Measurements from ENCODE around the gene S100A3. TPM values are rescaled to one million over a fixed set of nuclear protein-coding genes. Genes with fewer than 3 reads are reported as not detected.

Gene S100A3
- total RNA-seq, 6 experiments from 2014 or later: 0.29 TPM; not detected in 5

DNA sequence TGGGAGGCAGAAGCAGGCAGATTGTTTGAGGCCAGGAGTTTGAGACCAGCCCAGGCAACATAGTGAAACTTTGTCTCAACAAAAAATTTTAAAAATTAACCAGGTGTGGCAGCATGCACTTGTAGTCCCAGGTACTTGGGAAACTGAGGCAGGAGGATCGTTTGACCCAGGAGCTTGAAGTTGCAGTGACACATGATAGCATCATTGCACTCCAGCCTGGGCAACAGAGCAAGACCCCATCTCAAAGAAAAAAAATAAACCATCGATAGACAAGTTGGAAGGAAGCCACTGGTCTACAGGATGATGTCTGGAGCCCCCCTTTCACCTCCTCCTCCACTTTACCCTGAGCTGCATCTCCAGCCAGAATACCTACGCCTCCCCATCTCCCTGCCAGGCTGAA is 29.8 kb downstream of the S100A3 start:
- no peaks in the 10 kb centered on the region for H3K36me3 ChIP-seq
- no peaks in the 10 kb centered on the region for H3K9me3 ChIP-seq
- H3K27ac ChIP-seq: no peak overlapping the region
- intact Hi-C loops (cut with DNase I): loop anchor here in 1 of 2 donors (10.0 kb wide), 1 partner anchor 46 kb away; the partner anchor contains the start of gene S100A2
- no peaks in the 10 kb centered on the region for H3K4me1 ChIP-seq
- H3K27me3 ChIP-seq: no peaks in the 10 kb centered on the region
- H3K4me3 ChIP-seq: no peak overlapping the region
- no peak for ATAC-seq
- TF ChIP-seq POLR2A (IDR thresholded peaks at IDR 0.05): no peak
- DNase-seq: no peak
- 66% methylated on average over 3 of the region's 3 CpGs for WGBS (ENCODE audit: insufficient coverage, low coverage, low lambda C conversion rate, missing lambda C conversion rate)

- Histone ChIP-seq H3K36me3 (no peaks in the 10 kb centered on the region), H3K4me1 (no peaks in the 10 kb centered on the region), H3K4me3 (no peak overlapping the region), H3K27me3 (no peaks in the 10 kb centered on the region), H3K9me3 (no peaks in the 10 kb centered on the region), H3K27ac (no peak overlapping the region)
- DNase-seq (no peak), ATAC-seq (peak; percentile 30 to 38 (median 34))
- intact Hi-C loops (cut with DNase I): loop anchor here in 1 of 2 donors (10.0 kb wide), 1 partner anchor 49 kb away; the partner anchor contains the start of gene S100A2
- TF ChIP-seq POLR2A (IDR thresholded peaks at IDR 0.05): no peak
- TF ChIP-seq, protein P1, sequence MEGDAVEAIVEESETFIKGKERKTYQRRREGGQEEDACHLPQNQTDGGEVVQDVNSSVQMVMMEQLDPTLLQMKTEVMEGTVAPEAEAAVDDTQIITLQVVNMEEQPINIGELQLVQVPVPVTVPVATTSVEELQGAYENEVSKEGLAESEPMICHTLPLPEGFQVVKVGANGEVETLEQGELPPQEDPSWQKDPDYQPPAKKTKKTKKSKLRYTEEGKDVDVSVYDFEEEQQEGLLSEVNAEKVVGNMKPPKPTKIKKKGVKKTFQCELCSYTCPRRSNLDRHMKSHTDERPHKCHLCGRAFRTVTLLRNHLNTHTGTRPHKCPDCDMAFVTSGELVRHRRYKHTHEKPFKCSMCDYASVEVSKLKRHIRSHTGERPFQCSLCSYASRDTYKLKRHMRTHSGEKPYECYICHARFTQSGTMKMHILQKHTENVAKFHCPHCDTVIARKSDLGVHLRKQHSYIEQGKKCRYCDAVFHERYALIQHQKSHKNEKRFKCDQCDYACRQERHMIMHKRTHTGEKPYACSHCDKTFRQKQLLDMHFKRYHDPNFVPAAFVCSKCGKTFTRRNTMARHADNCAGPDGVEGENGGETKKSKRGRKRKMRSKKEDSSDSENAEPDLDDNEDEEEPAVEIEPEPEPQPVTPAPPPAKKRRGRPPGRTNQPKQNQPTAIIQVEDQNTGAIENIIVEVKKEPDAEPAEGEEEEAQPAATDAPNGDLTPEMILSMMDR (IDR thresholded peaks at IDR 0.05): no peak
- 38% methylated on average over 4 of the region's 8 CpGs for WGBS (ENCODE audit: insufficient coverage, low coverage, low lambda C conversion rate, missing lambda C conversion rate)
These were observed 33.3 kb downstream of the S100A3 start for GRCh38 chr1:153515504-153516394.

GRCh38 chr1:153513666-153514065 is 35.4 kb downstream of the S100A3 start:
- Histone ChIP-seq H3K4me3 (no peak overlapping the region), H3K27me3 (no peaks in the 10 kb centered on the region), H3K36me3 (no peaks in the 10 kb centered on the region), H3K4me1 (no peaks in the 10 kb centered on the region), H3K27ac (no peak overlapping the region), H3K9me3 (no peaks in the 10 kb centered on the region)
- DNase-seq (peak in 1 of 3 donors; percentile 37), ATAC-seq (no peak)
- intact Hi-C loops (cut with DNase I): loop anchor here (5.0 to 10.0 kb wide), 2 partner anchors 51 to 54 kb away; partner anchors contain the start of gene S100A2 (in 2 of the 2)
- 80% methylated on average over 7 of the region's 7 CpGs for WGBS (ENCODE audit: insufficient coverage, low coverage, low lambda C conversion rate, missing lambda C conversion rate)
- TF ChIP-seq POLR2A (IDR thresholded peaks at IDR 0.05): no peak
- TF ChIP-seq, protein P1 (IDR thresholded peaks at IDR 0.05): no peak

- Histone ChIP-seq H3K27ac (no peak overlapping the region), H3K36me3 (no peaks in the 10 kb centered on the region), H3K4me1 (no peaks in the 10 kb centered on the region), H3K9me3 (no peaks in the 10 kb centered on the region), H3K27me3 (no peaks in the 10 kb centered on the region), H3K4me3 (no peak overlapping the region)
- DNase-seq (peak in 1 of 3 donors; percentile 42), ATAC-seq (no peak)
- TF ChIP-seq, protein P1 (IDR thresholded peaks at IDR 0.05): no peak
- no peak for TF ChIP-seq POLR2A (IDR thresholded peaks at IDR 0.05)
- intact Hi-C loops (cut with DNase I): loop anchor here (5.0 to 10.0 kb wide), 2 partner anchors 52 to 54 kb away; partner anchors contain the start of gene S100A2 (in 2 of the 2)
- WGBS (ENCODE audit: insufficient coverage, low coverage, low lambda C conversion rate, missing lambda C conversion rate): 60% methylated on average over 2 of the region's 3 CpGs
These were observed 36.0 kb downstream of the S100A3 start for GRCh38 chr1:153513023-153513422.

DNA sequence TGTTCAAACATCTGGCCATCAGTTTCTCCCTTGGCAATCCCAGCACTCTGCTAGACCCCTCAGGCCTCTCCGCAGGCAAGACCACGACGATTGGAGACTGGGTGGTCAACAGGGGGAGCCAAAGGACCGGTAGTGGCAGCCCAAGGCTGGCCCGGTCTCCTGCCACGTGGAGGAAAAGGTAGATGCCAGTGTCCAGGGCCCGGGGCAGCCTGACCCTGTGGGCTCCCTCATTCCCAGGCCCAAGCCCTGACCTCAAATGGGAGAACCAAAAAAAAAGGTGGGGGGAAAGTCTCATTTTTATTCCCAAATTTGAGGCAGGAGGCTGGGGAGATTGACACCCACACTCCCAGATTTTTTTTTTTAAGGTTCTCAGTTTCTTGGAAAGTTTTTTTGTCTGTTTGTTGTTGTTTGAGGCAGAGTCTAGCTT is 38.1 kb downstream of the S100A3 start:
- intact Hi-C loops (cut with DNase I): loop anchor here (5.0 to 10.0 kb wide), 2 partner anchors 54 to 56 kb away; partner anchors contain the start of gene S100A2 (in 2 of the 2)
- 0% methylated on average over 1 of the region's 7 CpGs for WGBS (ENCODE audit: insufficient coverage, low coverage, low lambda C conversion rate, missing lambda C conversion rate)
- TF ChIP-seq, protein P1 (IDR thresholded peaks at IDR 0.05): peak; percentile 78 to 90 (median 83)
- TF ChIP-seq POLR2A (IDR thresholded peaks at IDR 0.05): no peak
- no peak overlapping the region for H3K4me3 ChIP-seq
- H3K4me1 ChIP-seq: peaks cover 0 to 8% (median 2%) of the 10 kb centered on the region in 4 donors
- H3K27me3 ChIP-seq: no peaks in the 10 kb centered on the region
- no peaks in the 10 kb centered on the region for H3K36me3 ChIP-seq
- no peak overlapping the region for H3K27ac ChIP-seq
- ATAC-seq (peak; percentile 80 to 90 (median 86)), DNase-seq (peak; percentile 80 to 84 (median 83))
- H3K9me3 ChIP-seq: no peaks in the 10 kb centered on the region

All from right lobe of liver (tissue), 6 donors.